GM12865 (cell line): ENCODE results near the gene RNF220.

Experiments used
- DNase-seq: peaks from one replicate; pipeline ENCODE4 v3.0.0; 2010; ENCODE audit warnings: low read depth
- H3K4me3 ChIP-seq: 2 replicates; pipeline ENCODE4 v1.5.1; 2011; ENCODE audit warnings: mild to moderate bottlenecking, low read depth, low read length, control low read depth
- CTCF ChIP-seq: IDR thresholded peaks from 2 replicates; pipeline ENCODE4 v1.5.1; 2011; ENCODE audit warnings: low read length, control low read depth, low read depth, inconsistent platforms; ENCODE audit not compliant: insufficient read depth; ENCODE audit errors: missing control alignments

RNF220 gene

GRCh38 chr1:44419901-44420300 lies 14.8 kb downstream of the RNF220 start:
- TF ChIP-seq CTCF: no peak
- H3K4me3 ChIP-seq: no peak overlapping the region
- no peak for DNase-seq

- H3K4me3 ChIP-seq: no peak overlapping the region
- TF ChIP-seq CTCF: no peak
- no peak for DNase-seq
Measured at GRCh38 chr1:44420535-44420934, 15.5 kb downstream of the RNF220 start.

- no peak overlapping the region for H3K4me3 ChIP-seq
- no peak for DNase-seq
- TF ChIP-seq CTCF: no peak
Measured at GRCh38 chr1:44421446-44421884, 16.4 kb downstream of the RNF220 start.

GRCh38 chr1:44422161-44422560 lies 17.1 kb downstream of the RNF220 start:
- no peak for TF ChIP-seq CTCF
- no peak overlapping the region for H3K4me3 ChIP-seq
- DNase-seq: no peak

- TF ChIP-seq CTCF: no peak
- no peak overlapping the region for H3K4me3 ChIP-seq
- DNase-seq: no peak
Measured at GRCh38 chr1:44423591-44424537, 18.8 kb downstream of the RNF220 start.

GRCh38 chr1:44424747-44425146 lies 19.7 kb downstream of the RNF220 start:
- no peak overlapping the region for H3K4me3 ChIP-seq
- TF ChIP-seq CTCF: no peak
- no peak for DNase-seq
